GM19240 (cell line): ENCODE data around the gene MFSD8.
"Not testable (repeated sequence)": the region's sequence is repeated elsewhere in the genome, so short reads cannot be mapped to it uniquely, and the experiment has no call there.

Experiments
- DNase-seq: peaks from one replicate; pipeline ENCODE4 v3.0.0; 2011; ENCODE audit warnings: low spot score; ENCODE audit not compliant: insufficient read length

Gene MFSD8, protein sequence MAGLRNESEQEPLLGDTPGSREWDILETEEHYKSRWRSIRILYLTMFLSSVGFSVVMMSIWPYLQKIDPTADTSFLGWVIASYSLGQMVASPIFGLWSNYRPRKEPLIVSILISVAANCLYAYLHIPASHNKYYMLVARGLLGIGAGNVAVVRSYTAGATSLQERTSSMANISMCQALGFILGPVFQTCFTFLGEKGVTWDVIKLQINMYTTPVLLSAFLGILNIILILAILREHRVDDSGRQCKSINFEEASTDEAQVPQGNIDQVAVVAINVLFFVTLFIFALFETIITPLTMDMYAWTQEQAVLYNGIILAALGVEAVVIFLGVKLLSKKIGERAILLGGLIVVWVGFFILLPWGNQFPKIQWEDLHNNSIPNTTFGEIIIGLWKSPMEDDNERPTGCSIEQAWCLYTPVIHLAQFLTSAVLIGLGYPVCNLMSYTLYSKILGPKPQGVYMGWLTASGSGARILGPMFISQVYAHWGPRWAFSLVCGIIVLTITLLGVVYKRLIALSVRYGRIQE

GRCh38 chr4:127965062-127965802 lies at the start of gene MFSD8, which contains the start of gene ABHD18:
Gene MFSD8, minus strand, starts transcription at chr4:127965173. Its CDS starts 40 bp downstream, at chr4:127965133.
Gene ABHD18, plus strand, starts transcription at chr4:127965406. Its CDS starts 17,550 bp downstream, at chr4:127982956.
- peak; percentile 71 for DNase-seq

GRCh38 chr4:128009428-128009827 lies 44.5 kb upstream of the MFSD8 start:
- no peak for DNase-seq

DNA sequence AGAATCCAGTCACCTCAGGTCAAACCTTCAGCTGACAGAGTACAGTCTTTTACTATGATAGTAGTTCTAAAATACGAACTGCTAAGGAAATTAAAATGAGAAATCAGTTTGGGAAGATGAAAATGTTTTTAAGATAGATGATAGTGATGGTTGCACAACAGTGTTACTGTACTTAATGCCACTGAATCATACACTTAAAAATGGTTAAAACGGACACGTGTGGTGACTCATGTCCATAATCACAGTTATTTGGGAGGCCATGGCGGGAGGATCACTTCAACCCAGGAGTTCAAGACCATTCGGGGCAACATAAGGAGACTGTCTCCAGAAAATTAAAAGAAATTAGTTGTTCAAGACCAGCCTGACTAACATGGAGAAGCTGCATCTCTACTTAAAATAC lies 41.6 kb upstream of the MFSD8 start:
- DNase-seq, result no peak

- peak; percentile 11 for DNase-seq
Observed at GRCh38 chr4:127997534-127998388, 32.8 kb upstream of the MFSD8 start.

GRCh38 chr4:127996521-127996920 lies 31.5 kb upstream of the MFSD8 start:
- DNase-seq, result not testable (repeated sequence)

GRCh38 chr4:127995776-127996175 lies 30.8 kb upstream of the MFSD8 start:
- DNase-seq, result no peak

DNA sequence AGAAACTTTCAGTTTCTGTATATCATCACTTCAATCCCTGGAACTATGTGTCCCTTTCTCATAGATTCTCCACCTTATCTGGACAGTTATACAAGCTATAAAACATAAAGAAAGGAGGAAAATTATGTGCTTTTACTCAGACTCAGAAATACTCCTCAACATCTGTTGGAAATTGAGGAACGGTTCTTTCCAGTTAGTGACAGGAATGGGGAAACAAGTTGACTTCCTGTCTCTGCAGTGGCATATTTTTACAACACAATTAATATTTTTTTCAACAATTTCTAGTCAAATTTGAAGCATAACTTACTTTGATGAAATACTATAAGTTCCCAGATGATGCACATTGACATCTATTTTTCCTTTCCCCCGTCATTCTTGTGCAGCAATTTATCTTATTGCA lies 28.2 kb upstream of the MFSD8 start:
- DNase-seq, result no peak

DNA sequence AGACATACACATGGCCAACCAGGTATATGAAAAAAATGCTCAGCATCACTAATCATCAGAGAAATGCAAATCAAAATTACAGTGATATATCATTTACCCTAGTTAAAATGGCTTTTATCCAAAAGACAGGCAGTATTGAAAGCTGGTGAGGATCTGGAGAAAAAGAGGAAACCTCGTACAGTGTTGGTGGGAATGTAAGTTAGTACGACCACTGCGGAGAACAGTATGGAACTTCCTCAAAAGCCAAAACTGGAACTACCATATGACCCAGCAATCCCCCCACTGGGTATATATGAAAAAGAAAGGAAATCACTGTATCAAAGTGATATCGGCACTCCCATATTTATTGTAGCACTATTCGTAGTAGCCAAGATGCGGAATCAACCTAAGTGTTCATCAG lies 23.7 kb upstream of the MFSD8 start:
- no peak for DNase-seq

DNA sequence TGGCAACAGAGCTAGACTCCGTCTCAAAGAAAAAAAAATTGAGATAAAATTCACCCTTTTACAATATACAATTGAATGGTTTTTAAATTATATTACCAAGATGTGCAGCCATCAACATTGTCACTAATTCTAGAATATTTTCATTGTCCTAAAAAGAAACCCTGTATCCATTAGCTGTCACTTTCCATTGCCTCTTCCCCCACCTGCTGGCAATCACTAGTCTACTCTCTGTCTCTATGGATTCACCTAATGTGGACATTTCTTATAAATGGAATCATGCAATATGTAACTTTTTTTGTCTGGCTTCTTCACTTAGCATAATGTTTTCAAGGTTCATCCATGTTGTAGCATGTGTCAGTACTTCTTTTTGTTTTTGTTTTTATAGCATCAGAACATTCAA lies 21.0 kb upstream of the MFSD8 start:
- DNase-seq, result no peak

GRCh38 chr4:127982445-127982844 lies 17.5 kb upstream of the MFSD8 start:
- no peak for DNase-seq

DNA sequence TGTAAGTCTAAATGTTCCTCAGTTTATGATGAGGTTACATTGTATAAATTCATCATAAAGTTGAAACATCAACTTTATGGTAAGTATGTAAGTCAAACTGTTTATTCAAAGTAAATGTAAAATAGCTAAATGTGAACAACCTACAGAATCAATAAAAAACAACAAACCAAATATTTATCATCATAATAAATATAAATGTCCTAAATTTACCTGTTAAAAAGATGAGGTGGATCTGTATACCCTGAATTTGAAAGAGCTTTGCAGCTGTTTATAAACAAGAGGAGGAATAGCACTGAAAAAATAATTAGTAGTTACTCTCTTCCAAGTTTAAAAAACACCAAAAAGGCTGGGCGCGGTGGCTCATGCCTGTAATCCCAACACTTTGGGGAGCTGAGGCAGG lies 14.0 kb upstream of the MFSD8 start:
- no peak for DNase-seq

DNA sequence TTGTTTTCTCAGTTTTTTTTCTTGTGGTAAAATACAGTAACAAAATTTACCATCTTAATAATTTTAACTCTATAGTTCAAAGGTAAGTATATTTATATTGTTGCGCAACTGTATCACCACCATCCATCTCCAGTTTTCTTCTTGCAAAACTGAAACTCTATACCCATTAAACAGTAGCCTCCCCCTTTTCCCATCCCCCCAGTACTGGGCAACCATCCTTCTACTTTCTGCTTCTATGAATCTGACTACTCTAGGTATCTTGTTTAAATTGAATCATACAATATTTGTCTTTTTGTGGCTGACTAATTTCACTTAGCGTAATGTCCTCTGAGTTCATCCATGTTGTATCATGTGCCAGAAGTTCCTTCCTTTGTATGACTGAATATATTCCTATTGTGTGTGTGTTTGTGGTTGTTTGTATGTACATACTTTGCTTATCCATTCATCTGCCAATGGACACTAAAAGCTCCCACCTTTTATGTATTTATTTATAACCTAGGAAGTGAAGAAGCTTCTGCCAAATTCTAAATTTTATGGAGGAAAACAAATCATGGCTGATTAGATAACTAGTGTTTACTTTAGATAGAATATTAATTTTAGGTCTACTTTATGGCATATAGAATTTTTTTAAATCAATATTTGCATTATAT lies 10.3 kb upstream of the MFSD8 start:
- DNase-seq, result no peak

GRCh38 chr4:127970925-127971324 lies 6.0 kb upstream of the MFSD8 start:
- not testable (repeated sequence) for DNase-seq

DNA sequence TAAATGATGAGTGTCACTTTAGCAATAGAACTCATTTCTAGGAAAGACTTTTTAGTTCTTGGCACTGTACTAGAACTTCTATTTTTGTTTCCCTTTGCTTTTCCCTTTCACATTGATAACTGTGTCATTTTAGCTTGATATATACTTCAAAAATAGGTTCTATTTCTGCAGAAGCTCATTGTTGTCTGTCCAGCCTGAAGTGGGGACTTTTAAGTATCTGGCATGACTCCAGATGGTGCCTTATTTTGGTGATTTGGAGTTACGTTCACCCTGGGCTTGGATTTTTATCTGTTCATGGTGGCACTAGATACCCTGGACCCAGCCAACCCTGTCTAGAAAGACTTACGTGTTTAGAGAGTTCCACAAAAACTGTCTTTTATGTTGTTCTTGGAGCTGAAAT lies 3.6 kb upstream of the MFSD8 start:
- no peak for DNase-seq

- DNase-seq, result no peak
Observed at GRCh38 chr4:127967141-127967775, 2.3 kb upstream of the MFSD8 start.

DNA sequence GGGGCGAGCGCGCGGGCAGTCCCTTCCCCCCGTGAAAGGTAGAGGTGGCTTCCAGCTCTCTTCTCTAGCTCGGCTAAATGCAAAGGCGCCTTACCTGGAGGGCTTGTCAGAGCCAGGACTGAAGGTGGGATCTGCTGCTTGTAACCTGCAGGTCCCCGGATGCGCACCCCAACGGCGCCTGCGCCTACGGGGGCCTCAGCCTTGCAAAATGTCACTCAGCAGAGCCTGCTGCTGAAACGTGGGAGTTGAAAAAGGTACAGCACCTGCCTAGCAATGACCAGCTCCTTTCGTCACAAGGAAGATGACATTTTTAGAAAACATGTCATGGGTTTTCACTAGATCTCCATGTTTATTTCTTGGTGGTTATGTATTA lies 816 bp upstream of the MFSD8 start:
- DNase-seq, result peak; percentile 19

DNA sequence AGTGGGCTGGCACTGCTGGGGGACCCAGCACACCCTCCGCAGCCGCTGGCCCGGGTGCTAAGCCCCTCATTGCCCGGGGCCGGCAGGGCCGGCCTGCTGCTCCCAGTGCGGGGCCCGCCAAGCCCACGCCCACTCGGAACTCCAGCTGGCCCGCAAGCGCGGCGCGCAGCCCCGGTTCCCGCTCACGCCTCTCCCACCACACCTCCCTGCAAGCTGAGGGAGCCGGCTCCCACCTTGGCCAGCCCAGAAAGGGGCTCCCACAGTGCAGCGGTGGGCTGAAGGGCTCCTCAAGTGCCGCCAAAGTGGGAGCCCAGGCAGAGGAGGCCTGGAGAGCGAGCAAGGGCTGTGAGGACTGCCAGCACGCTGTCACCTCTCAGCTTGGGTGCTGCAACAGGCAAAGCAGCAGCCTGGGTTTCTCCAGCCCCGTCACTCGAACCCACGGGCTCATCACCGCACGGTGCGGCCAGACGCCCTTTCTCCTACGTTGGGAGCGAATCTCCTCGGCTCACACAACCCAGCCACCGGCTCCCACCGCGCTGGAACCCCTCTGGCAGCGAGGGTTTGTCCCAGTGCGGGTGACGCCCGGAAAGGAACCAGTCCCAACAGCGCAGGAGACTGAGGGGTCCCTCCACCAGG lies 429 bp downstream of the MFSD8 start:
- DNase-seq, result peak; percentile 0

- DNase-seq, result not testable (repeated sequence)
Observed at GRCh38 chr4:127963633-127964398, 1.2 kb downstream of the MFSD8 start.

DNA sequence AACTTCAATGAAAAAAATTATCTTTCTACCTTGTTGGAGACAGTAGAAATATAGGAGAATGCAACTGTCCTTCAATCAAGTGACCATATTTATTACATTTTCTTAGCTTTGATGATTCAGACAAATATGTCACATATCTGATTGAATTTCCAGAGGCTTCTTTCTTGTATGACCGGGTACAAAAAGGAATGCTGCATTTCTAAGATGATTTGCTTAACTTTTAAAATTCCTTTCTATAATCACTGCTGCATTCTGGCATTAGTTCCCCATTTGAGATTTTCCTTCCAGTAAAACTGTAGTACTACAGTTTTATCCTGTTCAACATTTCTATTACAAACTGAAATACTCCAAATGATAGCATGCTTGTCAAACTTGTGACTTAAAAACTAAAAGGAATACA lies 5.2 kb downstream of the MFSD8 start:
- DNase-seq, result no peak
